SK-N-SH (cell line): ENCODE data around the gene CNOT4. TPM values are rescaled to one million over a fixed set of nuclear protein-coding genes. Genes with fewer than 3 reads are reported as not detected.

Experiments used
- CTCF ChIA-PET: fragments of 300-600, 350-600 bp; formaldehyde crosslinking; extraction: SDS; loops from one replicate; lab custom pipeline; 2021; lab: Yijun Ruan, JAX
- POLR2A ChIA-PET: fragments of 350-600 bp; sonication (Branson Sonifier 250); formaldehyde crosslinking; extraction: SDS; loops from one replicate; lab custom pipeline; 2020; ENCODE audit warnings: antibody characterized with exemption, inconsistent platforms; lab: Yijun Ruan, JAX
- DNase-seq: peaks from one replicate; pipeline ENCODE4 v3.0.0; 2012
- H2AFZ ChIP-seq: fragments of 200-600 bp; sonication (generic); 2 replicates; pipeline ENCODE4 v1.8.1; 2016; ENCODE audit warnings: antibody characterized with exemption, mild to moderate bottlenecking, low read depth
- H3F3A ChIP-seq: fragments of 200-600 bp; sonication (generic); replicated peaks from 2 replicates; pipeline ENCODE3; 2016; ENCODE audit warnings: antibody characterized with exemption, mild to moderate bottlenecking; ENCODE audit not compliant: insufficient read depth
- H3K27ac ChIP-seq, 2 experiments: fragments of 200-500 bp in 1 of 2; fragments of 200-600 bp in 1 of 2; sonication (Bioruptor generic) in 1 of 2; sonication (generic), shearing (Covaris generic) in 1 of 2; 2 replicates each; pipeline versions ENCODE4 v1.5.1 to v1.6.1; 2014 to 2016; ENCODE audit warnings: low read depth in 2 of 2, inconsistent platforms in 1 of 2, low read length in 1 of 2, mild to moderate bottlenecking in 1 of 2, mixed read lengths in 1 of 2
- H3K27me3 ChIP-seq: fragments of 200-600 bp; sonication (generic), shearing (Covaris generic); 2 replicates; pipeline ENCODE4 v1.6.1; 2016; ENCODE audit warnings: mixed run types; ENCODE audit not compliant: insufficient read depth
- H3K36me3 ChIP-seq, 2 experiments: fragments of 200-500 bp in 1 of 2; fragments of 200-600 bp in 1 of 2; sonication (Bioruptor generic) in 1 of 2; sonication (generic) in 1 of 2; replicated peaks in 1 of 2; 2 replicates each; pipeline versions ENCODE3 to v1.5.1; 2014 to 2016; ENCODE audit warnings: low read length in 1 of 2, mild to moderate bottlenecking in 1 of 2; ENCODE audit not compliant: insufficient read depth in 2 of 2, control insufficient read depth in 1 of 2
- H3K4me1 ChIP-seq, 2 experiments: fragments of 200-500 bp in 1 of 2; fragments of 200-600 bp in 1 of 2; sonication (Bioruptor generic) in 1 of 2; sonication (generic), shearing (Covaris generic) in 1 of 2; 2 replicates each; pipeline versions ENCODE4 v1.5.1 to v1.6.1; 2014 to 2016; ENCODE audit warnings: low read depth in 1 of 2, low read length in 1 of 2, mixed run types in 1 of 2; ENCODE audit not compliant: insufficient read depth in 2 of 2, control insufficient read depth in 1 of 2
- H3K4me2 ChIP-seq: fragments of 200-600 bp; sonication (generic), shearing (Covaris generic); 2 replicates; pipeline ENCODE4 v1.6.1; 2017; ENCODE audit warnings: mixed run types
- H3K4me3 ChIP-seq, 2 experiments: fragments of 200-500 bp in 1 of 2; fragments of 200-600 bp in 1 of 2; sonication (Bioruptor generic) in 1 of 2; sonication (generic), shearing (Covaris generic) in 1 of 2; 2 replicates each; pipeline versions ENCODE4 v1.5.1 to v1.8.1; 2014 to 2016; ENCODE audit warnings: low read depth in 2 of 2, inconsistent platforms in 1 of 2, low read length in 1 of 2, mild to moderate bottlenecking in 1 of 2, mixed read lengths in 1 of 2, moderate library complexity in 1 of 2
- H3K79me2 ChIP-seq: fragments of 200-600 bp; sonication (generic); 2 replicates; pipeline ENCODE4 v1.8.1; 2017; ENCODE audit warnings: mild to moderate bottlenecking; ENCODE audit not compliant: insufficient read depth
- H3K9ac ChIP-seq: fragments of 200-600 bp; sonication (generic); 2 replicates; pipeline ENCODE4 v1.6.1; 2017; ENCODE audit warnings: mixed run types
- H3K9me2 ChIP-seq: fragments of 200-600 bp; sonication (generic); 2 replicates; pipeline ENCODE4 v1.6.1; 2017; ENCODE audit warnings: mixed run types
- H3K9me3 ChIP-seq: fragments of 200-600 bp; sonication (generic); 2 replicates; pipeline ENCODE4 v1.6.1; 2017; ENCODE audit warnings: mixed run types, mild to moderate bottlenecking, moderate library complexity
- H4K20me1 ChIP-seq: fragments of 200-600 bp; sonication (generic); 2 replicates; pipeline ENCODE4 v1.6.1; 2017; ENCODE audit warnings: mild to moderate bottlenecking, mixed run types; ENCODE audit not compliant: insufficient read depth
- ELF1 ChIP-seq: IDR thresholded peaks from 2 replicates; pipeline ENCODE4 v1.4.0; 2012
- MAX ChIP-seq: IDR thresholded peaks from 2 replicates; pipeline ENCODE4 v1.4.0; 2012; ENCODE audit warnings: low read depth
- MEF2A ChIP-seq: IDR thresholded peaks from 2 replicates; pipeline ENCODE4 v1.4.0; 2012; ENCODE audit warnings: low read depth, borderline replicate concordance
- NRF1 ChIP-seq: IDR thresholded peaks from 2 replicates; pipeline ENCODE4 v1.6.1; 2012; ENCODE audit warnings: low read depth, mild to moderate bottlenecking, low read length
- RAD21 ChIP-seq: IDR thresholded peaks from 2 replicates; pipeline ENCODE4 v1.6.1; 2012; ENCODE audit warnings: mild to moderate bottlenecking, low read length
- REST ChIP-seq: IDR thresholded peaks from 2 replicates; pipeline ENCODE4 v1.6.1; 2012; ENCODE audit warnings: mild to moderate bottlenecking, low read depth, low read length, moderate library complexity
- RXRA ChIP-seq: IDR thresholded peaks from 2 replicates; pipeline ENCODE4 v1.4.0; 2012; ENCODE audit warnings: low read depth, mild to moderate bottlenecking, borderline replicate concordance
- USF1 ChIP-seq: IDR thresholded peaks from 2 replicates; pipeline ENCODE4 v1.4.0; 2012; ENCODE audit warnings: low read depth, borderline replicate concordance
- USF2 ChIP-seq: fragments of 150-350 bp; IDR thresholded peaks from 2 replicates; pipeline ENCODE4 v1.6.1; 2017; ENCODE audit warnings: antibody characterized with exemption, low read length, low read depth, borderline replicate concordance
- WGBS: methylation state at CpG from one replicate; pipeline ENCODE4 v1.1.6; 2017; ENCODE audit warnings: low lambda C conversion rate; 5-methylcytosine and 5-hydroxymethylcytosine counted together
- polyA plus RNA-seq, 3 experiments: library from polyadenylated mRNA; depleted of rRNA; stranded (reverse); fragments of >200 nt; gene quantifications; 2 replicates each; pipeline ENCODE4 v1.2.3, GENCODE V29; 2012

CNOT4 gene
- polyA plus RNA-seq, 1 of the 3 experiments (the other 2 are of a cell fraction), result 8.0 TPM

- no peak for TF ChIP-seq REST
- TF ChIP-seq ELF1, result no peak
- no peak for TF ChIP-seq MEF2A
- TF ChIP-seq MAX, result no peak
- TF ChIP-seq USF2, result no peak
- no peak for TF ChIP-seq USF1
- no peak for TF ChIP-seq NRF1
- no peak for TF ChIP-seq RXRA
- TF ChIP-seq, all 33 proteins: peak for 0
These were observed 171.8 kb downstream of the CNOT4 start (continued) for GRCh38 chr7:135337977-135338550.

- POLR2A ChIA-PET, result no interaction called here
- CTCF ChIA-PET, result interaction anchor here (2.7 to 19.6 kb wide), 3 partner anchors 11 to 56 kb away, joined by 41 to 737 read pairs (median 108); no protein-coding TSS in a partner anchor
These were observed 172.4 kb downstream of the CNOT4 start for GRCh38 chr7:135337506-135337905.

More at GRCh38 chr7:135337506-135337905, 172.4 kb downstream of the CNOT4 start:
- no peaks in the 10 kb centered on the region for H3K79me2 ChIP-seq
- H3K4me1 ChIP-seq, result peaks cover 0 to 19% of the 10 kb centered on the region in 2 experiments; a peak in 2 of 4 replicates
- no peaks in the 10 kb centered on the region for H3K9me2 ChIP-seq
- H4K20me1 ChIP-seq, result no peaks in the 10 kb centered on the region
- H3F3A ChIP-seq, result no peaks in the 10 kb centered on the region
- no peaks in the 10 kb centered on the region for H3K36me3 ChIP-seq
- 66% methylated on average over 5 of the region's 5 CpGs for WGBS
- H3K4me3 ChIP-seq, result no peak overlapping the region
- no peak overlapping the region for H2AFZ ChIP-seq
- no peak overlapping the region for H3K27ac ChIP-seq
- H3K9ac ChIP-seq, result no peak overlapping the region
- no peak for DNase-seq
- H3K27me3 ChIP-seq, result no peaks in the 10 kb centered on the region
- H3K9me3 ChIP-seq, result no peaks in the 10 kb centered on the region
- no peak for TF ChIP-seq RAD21
- TF ChIP-seq, all 33 proteins: peak for 0
- no peak overlapping the region for H3K4me2 ChIP-seq
